GM18861 (cell line): ENCODE measurements around the gene LYRM4.

ENCODE experiments used
- ATAC-seq: cut with Tn5 transposase; IDR thresholded peaks from one replicate; pipeline ENCODE4 v1.9.1; 2021; ENCODE audit not compliant: unreplicated experiment

LYRM4 gene

GRCh38 chr6:5260661-5261544 is at the start of gene LYRM4, which contains the start of gene FARS2:
LYRM4 (minus strand) TSS chr6:5260950; CDS start chr6:5260733, 217 bp downstream.
FARS2 (plus strand) TSS chr6:5261513.
- peak; percentile 53 for ATAC-seq

GRCh38 chr6:5308066-5308465 is 47.3 kb upstream of the LYRM4 start:
- no peak for ATAC-seq

DNA sequence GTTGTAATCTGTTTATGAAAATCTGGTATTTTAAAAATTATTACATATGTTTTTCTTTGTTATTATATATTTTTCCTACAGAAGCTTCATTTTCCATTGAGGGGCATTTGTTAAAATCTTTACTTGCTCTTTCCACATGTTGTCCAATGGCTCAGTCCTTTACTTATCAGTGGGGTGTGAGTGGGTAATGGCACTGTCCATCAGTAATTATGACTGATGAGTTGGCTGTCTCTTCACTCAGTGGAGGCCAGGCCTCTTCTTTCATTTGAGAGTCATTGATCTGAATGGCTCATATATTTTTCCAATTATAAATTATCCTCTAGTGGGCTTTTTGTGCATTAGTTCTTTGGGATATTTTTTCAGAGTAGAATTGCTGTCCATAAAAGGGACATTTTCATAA is 46.3 kb upstream of the LYRM4 start:
- ATAC-seq = no peak

GRCh38 chr6:5305968-5306626 is 45.3 kb upstream of the LYRM4 start:
- no peak for ATAC-seq

DNA sequence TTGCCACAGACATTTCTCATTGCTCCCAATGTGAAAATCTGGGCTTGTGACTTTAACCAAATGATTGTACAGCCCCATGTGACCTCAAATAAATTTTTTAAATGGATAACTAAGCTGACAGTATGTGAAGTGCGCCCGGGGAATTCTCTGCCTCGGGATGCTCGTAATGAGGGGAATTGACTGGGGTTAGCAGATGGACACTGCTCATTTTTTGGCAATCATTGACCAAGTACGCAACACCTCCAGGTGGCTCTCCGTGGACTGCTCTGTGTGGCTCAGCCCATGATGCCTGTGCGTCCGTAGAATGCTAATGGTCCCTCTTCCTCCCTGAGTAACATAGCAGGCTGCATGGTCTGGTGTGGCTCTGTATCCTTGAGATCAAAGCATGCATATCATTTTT is 42.9 kb upstream of the LYRM4 start:
- ATAC-seq = no peak

GRCh38 chr6:5302995-5303622 is 42.4 kb upstream of the LYRM4 start:
- ATAC-seq = peak; percentile 56

GRCh38 chr6:5302220-5302946 is 41.6 kb upstream of the LYRM4 start:
- ATAC-seq = peak; percentile 82

DNA sequence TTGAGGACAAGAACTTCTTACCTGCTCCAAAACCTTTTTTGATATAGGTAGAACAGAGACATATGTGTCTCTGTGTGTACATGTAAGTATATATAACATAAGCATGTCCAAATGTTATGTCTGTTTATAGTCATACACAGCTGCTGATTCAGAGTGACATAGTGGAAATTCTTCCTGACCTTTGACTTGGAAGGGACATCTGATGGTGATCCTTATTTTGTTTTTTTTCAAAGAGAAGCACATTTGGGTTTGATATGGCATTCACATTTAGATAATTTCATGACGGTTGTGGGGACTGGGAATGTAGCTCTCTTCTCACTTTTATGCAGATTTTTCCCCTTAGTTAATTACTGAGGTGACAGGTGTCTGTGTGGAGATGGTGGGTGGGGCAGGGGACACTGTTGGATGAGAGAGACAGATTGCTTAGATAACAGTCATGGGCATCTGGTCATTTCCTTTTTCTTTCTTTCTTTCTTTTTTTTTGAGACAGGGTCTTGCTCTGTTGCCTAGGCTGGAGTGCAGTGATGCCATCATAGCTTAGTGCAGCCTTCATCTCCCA is 39.5 kb upstream of the LYRM4 start:
- no peak for ATAC-seq

- no peak for ATAC-seq
Observed at GRCh38 chr6:5295623-5296022, 34.9 kb upstream of the LYRM4 start.

DNA sequence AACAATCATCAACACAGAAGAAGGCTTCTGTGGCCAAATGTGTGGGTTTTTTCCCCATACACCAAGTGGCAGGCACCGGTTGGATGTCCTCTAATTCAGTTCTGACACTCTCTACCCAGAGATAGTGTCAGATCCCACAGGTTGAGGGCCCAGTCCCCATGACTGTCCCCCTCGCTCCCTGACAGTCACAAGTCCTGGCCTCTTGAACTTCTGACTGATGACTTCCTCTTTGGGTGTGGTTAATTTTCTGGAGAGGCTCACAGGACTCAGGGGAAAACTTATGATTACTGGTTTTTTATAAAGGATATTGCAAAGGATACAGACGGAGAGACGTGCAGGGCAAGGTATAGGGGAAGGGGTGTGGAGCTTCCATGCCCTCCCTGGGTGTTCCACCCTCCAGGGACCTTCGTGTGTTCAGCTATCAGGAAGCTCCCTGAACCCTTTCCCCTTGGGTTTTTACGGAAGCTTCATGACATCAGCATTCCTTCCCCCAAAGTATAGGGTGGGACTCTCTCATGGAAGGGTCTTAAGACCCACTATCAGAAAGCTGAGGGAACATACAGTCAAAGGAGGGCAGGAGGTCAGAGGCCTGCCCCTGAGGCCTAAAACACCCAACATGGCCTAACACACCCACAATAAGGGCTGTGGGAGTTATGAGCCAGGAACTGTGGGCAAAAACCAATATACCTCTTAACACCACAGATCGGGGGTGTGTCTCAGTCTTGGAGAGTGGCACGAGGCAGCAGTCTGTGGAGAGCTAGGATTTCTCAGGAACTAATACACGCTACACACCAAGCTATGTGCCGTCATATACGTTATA is 33.9 kb upstream of the LYRM4 start:
- ATAC-seq = no peak

DNA sequence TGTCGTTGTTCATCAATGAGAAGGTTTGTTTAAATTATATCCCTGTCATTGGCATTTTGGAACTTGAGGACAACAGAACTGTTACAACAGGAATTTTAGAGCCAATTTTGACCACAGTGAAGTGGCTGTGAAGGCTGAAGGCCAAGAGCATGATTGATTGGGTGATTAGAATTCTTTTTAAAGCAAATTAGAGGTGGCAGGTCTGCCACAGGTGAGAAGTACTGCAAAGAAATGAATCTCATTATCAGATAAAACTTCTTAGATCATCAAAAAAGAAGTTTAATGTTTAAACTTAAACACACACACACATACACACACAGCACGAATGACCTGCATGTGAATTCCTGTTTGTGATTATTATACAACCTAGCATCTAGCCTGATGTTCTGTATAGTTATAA is 32.9 kb upstream of the LYRM4 start:
- ATAC-seq = no peak

GRCh38 chr6:5292154-5292553 is 31.4 kb upstream of the LYRM4 start:
- no peak for ATAC-seq

GRCh38 chr6:5290500-5290899 is 29.8 kb upstream of the LYRM4 start:
- no peak for ATAC-seq

DNA sequence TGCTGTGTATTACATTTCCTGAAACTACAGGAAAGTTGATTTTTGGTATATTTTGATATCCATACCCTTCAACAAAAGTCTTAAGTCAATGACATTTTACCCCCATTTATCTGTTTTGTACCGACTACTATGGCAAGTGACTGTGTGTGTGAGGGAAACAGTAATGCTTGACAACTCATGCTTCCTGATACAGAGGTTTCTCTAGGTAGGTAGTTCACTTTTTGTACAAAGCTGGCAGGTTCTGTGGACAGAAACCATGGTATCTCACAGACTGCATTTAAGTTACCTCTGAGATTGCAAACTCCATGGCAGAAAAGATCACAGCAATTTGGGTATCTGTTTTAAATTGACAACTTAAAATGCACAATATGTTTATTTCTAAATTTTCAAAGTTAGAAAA is 29.3 kb upstream of the LYRM4 start:
- ATAC-seq = no peak

- ATAC-seq = no peak
Observed at GRCh38 chr6:5287966-5288297, 27.2 kb upstream of the LYRM4 start.

DNA sequence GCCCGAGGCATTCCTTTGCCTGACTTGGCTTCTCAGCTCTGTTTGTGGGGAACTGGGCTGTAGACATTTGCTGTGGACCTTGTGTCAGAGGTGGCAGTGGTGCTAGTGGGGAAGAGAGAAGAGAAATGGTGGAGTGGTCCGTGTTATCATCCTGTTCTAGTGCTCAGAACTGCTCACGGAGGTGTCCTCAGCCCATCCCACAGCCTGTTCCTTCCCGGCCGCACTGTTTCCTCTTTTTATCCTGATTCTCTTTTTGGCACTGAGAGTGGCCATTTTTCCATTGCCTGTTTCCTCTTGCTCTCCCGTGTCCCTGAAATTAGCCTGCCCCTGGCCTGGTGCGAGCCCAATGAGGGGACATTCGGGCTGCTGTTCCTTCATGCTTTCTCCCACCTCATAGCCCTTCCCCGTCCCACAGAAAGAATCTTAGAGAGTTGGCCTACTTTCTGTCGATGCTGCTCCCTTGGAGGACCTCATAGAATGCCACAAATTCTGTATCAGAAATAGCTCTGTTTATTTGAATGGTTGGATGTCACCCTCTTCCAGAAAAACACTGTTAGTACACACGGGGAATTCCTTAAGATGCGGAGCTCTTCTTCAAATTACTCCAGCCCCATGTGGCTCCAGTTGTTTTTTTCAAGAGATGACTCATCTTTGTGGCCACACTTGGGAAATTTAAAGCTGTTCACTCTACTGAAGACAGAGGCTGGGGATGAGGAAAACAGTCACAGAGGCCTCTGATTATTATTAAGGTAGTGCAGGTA is 26.6 kb upstream of the LYRM4 start:
- no peak for ATAC-seq

- ATAC-seq = no peak
Observed at GRCh38 chr6:5286780-5287179, 26.0 kb upstream of the LYRM4 start.

- ATAC-seq = no peak
Observed at GRCh38 chr6:5285526-5285925, 24.8 kb upstream of the LYRM4 start.

DNA sequence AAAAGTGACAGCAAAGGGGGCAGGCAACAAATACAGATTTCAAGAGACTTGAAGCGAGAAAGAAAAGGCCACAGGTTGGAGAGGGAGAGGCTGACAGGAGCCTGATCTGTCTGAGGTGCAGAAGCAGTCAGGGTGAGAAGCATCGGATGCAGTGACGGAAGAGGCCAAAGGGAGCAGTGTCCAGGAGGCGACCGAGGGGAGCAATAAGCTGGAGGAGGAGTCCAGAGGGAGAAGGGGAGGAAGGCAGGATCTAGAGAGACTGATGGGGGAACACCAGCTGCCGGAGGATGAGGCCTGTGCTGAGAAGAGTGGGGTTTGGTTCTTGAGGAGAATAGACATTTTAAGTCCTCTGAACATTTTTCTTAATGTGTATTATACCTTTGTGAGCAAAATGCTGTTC is 24.3 kb upstream of the LYRM4 start:
- no peak for ATAC-seq
